T-cell (primary cell): ENCODE measurements around the gene AFF1. TPM values are rescaled to one million over a fixed set of nuclear protein-coding genes. Genes with fewer than 3 reads are reported as not detected.

Experiments
- ATAC-seq, 4 experiments: fragments of 200-7000 bp in 3 of 4; fragments of 150-1000 bp in 1 of 4; cut with Tn5 transposase; replicated peaks in 1 of 4; 1 replicate in 3 of 4; 2 replicates in 1 of 4; pipeline ENCODE4 v1.10.0; 2021; ENCODE audit warnings: moderate library complexity in 3 of 4, mild to moderate bottlenecking in 2 of 4, moderate number of reproducible peaks in 1 of 4
- CTCF ChIA-PET, 2 donors: fragments of 300-600 bp; sonication (Branson Sonifier 250); formaldehyde crosslinking; loops; one replicate each; lab custom pipeline; 2022; ENCODE audit warnings: antibody characterized with exemption in 2 of 2; lab: Charles Lee
- POLR2A ChIA-PET, 2 donors: fragments of 300-600 bp; sonication (Branson Sonifier 250); formaldehyde crosslinking; loops; one replicate each; lab custom pipeline; 2022; ENCODE audit warnings: antibody characterized with exemption in 2 of 2; lab: Charles Lee
- DNase-seq, 35 experiments: peaks; one replicate each; pipeline versions ENCODE4 v3.0.0 to v3.0.0-alpha.2; 2013 to 2023
- H3K27ac ChIP-seq: one replicate; pipeline ENCODE4 v1.5.1; 2013; ENCODE audit warnings: low read length
- H3K27me3 ChIP-seq, 2 experiments: replicated peaks in 1 of 2; 1 replicate in 1 of 2; 2 replicates in 1 of 2; pipeline versions ENCODE4 v1.6.1 to v1.7.0; 2013; ENCODE audit warnings: low read length in 1 of 2, mixed read lengths in 1 of 2; ENCODE audit not compliant: control insufficient read depth in 2 of 2, insufficient read depth in 2 of 2; ENCODE audit errors: extremely low read depth in 1 of 2
- H3K36me3 ChIP-seq, 2 donors: 1 replicate in 1 of 2; 2 replicates in 1 of 2; pipeline versions ENCODE4 v1.6.1 to v1.7.0; 2013; ENCODE audit warnings: low read length in 1 of 2; ENCODE audit not compliant: control insufficient read depth in 2 of 2, insufficient read depth in 1 of 2; ENCODE audit errors: extremely low read depth in 1 of 2
- H3K4me1 ChIP-seq, 2 experiments: 1 replicate in 1 of 2; 2 replicates in 1 of 2; pipeline versions ENCODE4 v1.6.1 to v1.7.0; 2013; ENCODE audit warnings: low read length in 2 of 2, mixed read lengths in 1 of 2; ENCODE audit not compliant: insufficient read depth in 2 of 2, control insufficient read depth in 1 of 2; ENCODE audit errors: extremely low read depth in 1 of 2
- H3K4me3 ChIP-seq, 2 donors: 1 replicate in 1 of 2; 2 replicates in 1 of 2; pipeline versions ENCODE4 v1.5.1 to v1.7.0; 2013; ENCODE audit warnings: mild to moderate bottlenecking in 2 of 2, low read length in 1 of 2, moderate library complexity in 1 of 2; ENCODE audit not compliant: control insufficient read depth in 1 of 2; ENCODE audit errors: extremely low read depth in 1 of 2
- H3K9me3 ChIP-seq: 2 replicates; pipeline ENCODE4 v1.7.0; 2013
- H3K27ac Mint-ChIP-seq, 2 donors: one replicate each; pipeline ENCODE4 v1.8.0; 2020 to 2021; ENCODE audit warnings: mild to moderate bottlenecking in 2 of 2, mixed read lengths in 2 of 2
- H3K27me3 Mint-ChIP-seq, 2 donors: one replicate each; pipeline ENCODE4 v1.8.0; 2021 to 2022; ENCODE audit warnings: mixed read lengths in 2 of 2
- H3K36me3 Mint-ChIP-seq: one replicate; pipeline ENCODE4 v1.8.0; 2021; ENCODE audit warnings: mixed read lengths
- H3K4me1 Mint-ChIP-seq, 3 donors: one replicate each; pipeline ENCODE4 v1.8.0; 2020 to 2022; ENCODE audit warnings: mixed read lengths in 3 of 3, mild to moderate bottlenecking in 1 of 3
- H3K4me3 Mint-ChIP-seq, 3 donors: one replicate each; pipeline ENCODE4 v1.8.0; 2020 to 2022; ENCODE audit warnings: mild to moderate bottlenecking in 3 of 3, mixed read lengths in 3 of 3, moderate library complexity in 3 of 3
- H3K9me3 Mint-ChIP-seq, 3 donors: one replicate each; pipeline ENCODE4 v1.8.0; 2020 to 2022; ENCODE audit warnings: mixed read lengths in 3 of 3
- WGBS: methylation state at CpG from one replicate; pipeline ENCODE4 v1.1.5; 2013; ENCODE audit warnings: missing lambda C conversion rate; ENCODE audit not compliant: insufficient coverage; 5-methylcytosine and 5-hydroxymethylcytosine counted together
- total RNA-seq, 35 experiments: library from RNA in 6 of 35; stranded (reverse) in 6 of 35; fragments of 120-200 nt in 1 of 35; gene quantifications; one replicate each; pipeline versions ENCODE4 v1.2.1 to v1.2.4 and lab custom pipeline; 2013 to 2026

The AFF1 gene
- total RNA-seq, 5 donors from 2014 or later (not counting 1 experiment from before 2014, with no cell fraction given) = 65.3 to 112 (median 93.4) TPM

DNA sequence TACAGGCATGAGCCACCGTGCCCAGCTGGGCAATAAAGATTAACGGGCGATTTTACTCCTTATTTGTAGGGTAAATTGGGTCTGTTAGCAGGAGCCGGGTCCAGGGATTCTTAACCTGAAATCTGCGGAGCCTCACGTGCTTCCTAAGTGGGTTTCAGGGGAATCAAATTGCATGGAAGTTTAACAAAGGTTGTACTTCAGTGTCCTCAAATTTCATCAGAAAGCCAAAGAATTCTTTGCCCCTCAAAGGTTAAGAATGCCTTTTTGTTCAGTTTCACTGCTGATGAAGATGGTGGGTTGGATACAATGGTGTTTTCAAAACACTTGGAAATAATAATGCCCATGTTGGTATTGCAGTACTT lies 67.9 kb downstream of the AFF1 start:
- Histone ChIP-seq H3K4me3 (no peak overlapping the region), H3K36me3 (no peaks in the 10 kb centered on the region), H3K9me3 (no peaks in the 10 kb centered on the region), H3K4me1 (peaks cover 16% of the 10 kb centered on the region in 2 experiments), H3K27ac (no peak overlapping the region), H3K27me3 (no peaks in the 10 kb centered on the region)
- Mint-ChIP-seq H3K27ac (peak overlapping the region; percentile 28 to 44), H3K4me1 (peaks cover 47 to 58% (median 54%) of the 10 kb centered on the region in 3 donors), H3K9me3 (no peaks in the 10 kb centered on the region), H3K4me3 (no peak overlapping the region), H3K27me3 (no peaks in the 10 kb centered on the region), H3K36me3 (no peaks in the 10 kb centered on the region)
- POLR2A ChIA-PET = interaction anchor here in 1 of 2 donors (0.8 kb wide), 1 partner anchor 37 kb away, joined by 3 read pairs; no protein-coding TSS in a partner anchor
- no peak for ATAC-seq
- WGBS = no CpG with 5 or more reads among the region's 6 CpGs
- CTCF ChIA-PET = interaction anchor here in 1 of 2 donors (0.7 kb wide), 1 partner anchor 110 kb away, joined by 3 read pairs; the partner anchor contains the start of gene C4orf36
- DNase-seq = no peak

DNA sequence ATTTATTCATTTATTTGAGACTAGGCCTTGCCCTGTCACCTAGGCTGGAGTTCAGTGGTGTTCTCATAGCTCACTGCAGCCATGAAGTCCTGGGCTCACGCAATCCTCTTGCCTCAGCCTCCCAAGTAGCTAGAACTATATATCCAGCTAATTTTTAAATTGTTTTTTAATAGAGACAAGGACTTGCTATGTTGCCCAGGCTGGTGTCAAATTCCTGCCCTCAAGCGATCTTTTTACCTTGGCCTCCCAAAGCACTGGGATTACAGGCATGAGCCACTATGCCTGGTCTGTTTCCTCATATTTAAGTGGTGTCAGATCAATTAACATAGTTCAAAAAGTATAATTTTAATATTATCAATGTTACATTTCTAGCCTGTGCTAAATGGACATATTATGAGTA lies 68.5 kb downstream of the AFF1 start:
- Mint-ChIP-seq H3K27ac (peak overlapping the region; percentile 55 to 73), H3K9me3 (no peaks in the 10 kb centered on the region), H3K4me3 (no peak overlapping the region), H3K27me3 (no peaks in the 10 kb centered on the region), H3K36me3 (no peaks in the 10 kb centered on the region), H3K4me1 (peaks cover 51 to 61% (median 58%) of the 10 kb centered on the region in 3 donors)
- H3K9me3 ChIP-seq = no peaks in the 10 kb centered on the region
- no peak for ATAC-seq
- no CpG with 5 or more reads among the region's 2 CpGs for WGBS
- no peaks in the 10 kb centered on the region for H3K36me3 ChIP-seq
- H3K4me3 ChIP-seq = no peak overlapping the region
- no peak overlapping the region for H3K27ac ChIP-seq
- ChIA-PET CTCF (no interaction called here), POLR2A (interaction anchor here in 1 of 2 donors (0.8 kb wide), 1 partner anchor 37 kb away, joined by 3 read pairs; no protein-coding TSS in a partner anchor)
- peaks cover 16 to 18% of the 10 kb centered on the region in 2 experiments for H3K4me1 ChIP-seq
- H3K27me3 ChIP-seq = no peaks in the 10 kb centered on the region
- DNase-seq = no peak

DNA sequence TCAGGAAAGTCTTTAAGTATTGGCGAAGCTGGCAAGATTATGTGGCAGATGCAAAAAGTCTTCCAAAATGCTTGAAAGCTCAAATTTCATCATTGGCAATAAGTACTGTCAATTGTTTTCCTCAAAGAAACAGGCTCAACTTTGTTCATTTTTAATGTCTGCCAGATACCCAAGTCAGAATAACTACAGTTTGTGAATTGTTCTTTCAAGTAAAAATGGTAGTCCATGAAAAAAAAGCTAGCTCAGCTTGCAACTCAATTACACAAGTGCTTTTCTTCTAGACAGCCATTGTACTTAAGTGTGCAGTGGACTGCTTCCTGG lies 70.5 kb downstream of the AFF1 start:
- Histone ChIP-seq H3K4me1 (peaks cover 17 to 34% of the 10 kb centered on the region in 2 experiments), H3K4me3 (peak overlapping the region in 1 of 2 donors; percentile 92), H3K27me3 (no peaks in the 10 kb centered on the region), H3K9me3 (no peaks in the 10 kb centered on the region), H3K27ac (peak overlapping the region; percentile 80), H3K36me3 (no peaks in the 10 kb centered on the region)
- ATAC-seq (no peak), DNase-seq (no peak)
- peaks cover 49 to 61% (median 57%) of the 10 kb centered on the region in 3 donors for H3K4me1 Mint-ChIP-seq
- H3K27ac Mint-ChIP-seq = peak overlapping the region; percentile 99
- H3K36me3 Mint-ChIP-seq = no peaks in the 10 kb centered on the region
- H3K9me3 Mint-ChIP-seq = no peaks in the 10 kb centered on the region
- peak overlapping the region; percentile 82 to 92 (median 90) for H3K4me3 Mint-ChIP-seq
- 71% methylated on average over 1 of the region's 1 CpG for WGBS
- H3K27me3 Mint-ChIP-seq = no peaks in the 10 kb centered on the region
- CTCF ChIA-PET = interaction anchor here in 1 of 2 donors (1.5 to 2.7 kb wide), 2 partner anchors 24 to 70 kb away, joined by 4 to 50 read pairs; partner anchors contain the start of gene AFF1
- POLR2A ChIA-PET = interaction anchor here (0.6 to 1.5 kb wide), 4 partner anchors 13 to 94 kb away, joined by 3 to 6 read pairs (median 4); partner anchors contain the start of gene AFF1 (in 2 of the 2)

DNA sequence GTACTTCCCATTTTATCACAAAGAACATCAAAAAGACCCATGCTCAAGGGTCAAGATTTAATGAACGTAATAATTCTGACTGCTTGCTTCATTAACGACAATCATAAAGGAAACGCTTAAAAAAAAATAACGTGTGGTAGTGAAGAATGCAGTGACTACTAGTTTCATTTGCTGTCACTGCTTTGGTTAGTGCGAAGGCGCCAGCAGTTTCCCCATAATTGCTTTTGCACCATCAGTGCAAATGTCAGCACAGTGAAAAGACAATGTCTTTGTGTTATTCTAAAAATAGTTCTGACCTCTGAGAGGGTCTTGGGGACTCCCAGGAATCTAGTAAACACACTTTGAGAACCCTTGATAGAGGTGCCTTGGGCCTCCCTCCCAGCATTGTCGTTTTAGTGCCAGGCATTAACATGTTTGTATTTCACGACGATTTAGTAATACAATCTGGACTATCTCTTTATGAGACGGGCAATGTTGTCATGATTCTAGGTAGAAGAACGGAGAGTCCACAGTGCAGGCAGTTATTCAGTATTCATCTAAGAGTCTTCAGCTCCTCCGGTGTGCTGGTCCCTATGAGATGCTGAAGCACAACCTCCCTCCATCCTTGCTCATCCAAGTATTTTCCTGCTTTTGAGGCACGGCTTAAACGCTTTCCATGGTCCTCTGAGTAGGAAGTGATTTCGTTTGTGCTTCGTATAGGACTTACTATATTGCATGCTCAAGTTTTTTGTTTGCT lies 71.0 kb downstream of the AFF1 start:
- Mint-ChIP-seq H3K27me3 (no peaks in the 10 kb centered on the region), H3K4me1 (peaks cover 45 to 57% (median 53%) of the 10 kb centered on the region in 3 donors), H3K27ac (peak overlapping the region; percentile 99), H3K4me3 (peak overlapping the region; percentile 82 to 92 (median 90)), H3K9me3 (no peaks in the 10 kb centered on the region), H3K36me3 (no peaks in the 10 kb centered on the region)
- DNase-seq = peak in 17 of 35 experiments; percentile 3 to 51 (median 16)
- peak; percentile 5 to 7 (median 6) for ATAC-seq
- Histone ChIP-seq H3K9me3 (no peaks in the 10 kb centered on the region), H3K27ac (peak overlapping the region; percentile 80), H3K4me3 (peak overlapping the region; percentile 91 to 92), H3K4me1 (peaks cover 17 to 34% of the 10 kb centered on the region in 2 experiments), H3K27me3 (no peaks in the 10 kb centered on the region), H3K36me3 (no peaks in the 10 kb centered on the region)
- 0% methylated on average over 3 of the region's 16 CpGs for WGBS
- CTCF ChIA-PET = interaction anchor here (0.5 to 2.7 kb wide), 19 partner anchors 15 to 847 kb away, joined by 3 to 50 read pairs (median 3); partner anchors contain the start of genes AFF1 (in 1 of the 2) and KLHL8 (in 1 of the 2)
- POLR2A ChIA-PET = interaction anchor here (0.6 to 1.9 kb wide), 20 partner anchors 11 to 1278 kb away, joined by 3 to 34 read pairs (median 4); partner anchors contain the start of genes AFF1 (in 2 of the 2) and PPM1K (in 1 of the 2)

DNA sequence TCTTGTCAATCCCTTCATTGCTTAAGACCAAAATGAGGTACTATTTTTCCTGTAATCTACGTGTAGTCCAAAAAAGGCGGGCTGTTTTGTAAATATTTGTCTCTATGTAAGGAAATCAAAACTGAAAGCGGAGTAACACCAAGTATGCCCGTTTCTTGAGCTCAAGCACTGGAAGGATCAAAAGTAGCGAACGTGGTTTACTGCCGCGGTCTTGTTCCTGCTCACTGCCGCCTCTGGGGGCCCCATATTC lies 71.5 kb downstream of the AFF1 start:
- WGBS = 0% methylated on average over 2 of the region's 9 CpGs
- H3K4me3 ChIP-seq = peak overlapping the region; percentile 91 to 92
- H3K9me3 ChIP-seq = no peaks in the 10 kb centered on the region
- Mint-ChIP-seq H3K4me3 (peak overlapping the region; percentile 82 to 92 (median 90)), H3K36me3 (no peaks in the 10 kb centered on the region), H3K27me3 (no peaks in the 10 kb centered on the region), H3K27ac (peak overlapping the region; percentile 99), H3K4me1 (peaks cover 49 to 59% (median 56%) of the 10 kb centered on the region in 3 donors), H3K9me3 (no peaks in the 10 kb centered on the region)
- H3K27me3 ChIP-seq = no peaks in the 10 kb centered on the region
- peaks cover 17 to 36% of the 10 kb centered on the region in 2 experiments for H3K4me1 ChIP-seq
- ATAC-seq (peak in 3 of 4 experiments; percentile 74 to 80 (median 74)), DNase-seq (peak in 1 of 35 experiments; percentile 90)
- peak overlapping the region; percentile 80 for H3K27ac ChIP-seq
- H3K36me3 ChIP-seq = no peaks in the 10 kb centered on the region
- ChIA-PET CTCF (interaction anchor here (0.5 to 2.7 kb wide), 20 partner anchors 18 to 847 kb away, joined by 3 to 50 read pairs (median 3); partner anchors contain the start of genes AFF1 (in 1 of the 2) and KLHL8 (in 1 of the 2)), POLR2A (interaction anchor here (0.5 to 1.9 kb wide), 23 partner anchors 12 to 1606 kb away, joined by 3 to 34 read pairs (median 4); partner anchors contain the start of genes AFF1 (in 2 of the 2) and PPM1K (in 1 of the 2))
